ENCODE data around the gene HSPE1. TPM values are rescaled to one million over a fixed set of nuclear protein-coding genes. Genes with fewer than 3 reads are reported as not detected.

The HSPE1 gene
- total and polyA plus RNA-seq, 2 experiments from 2014 or later, result 54.6 to 188 TPM

- H3F3A ChIP-seq (ENCODE audit: insufficient read depth), result peaks cover 18% of the 10 kb centered on the region; the same call in 1 of the 2 replicates
- peaks cover 5% of the 10 kb centered on the region; the same call in 1 of the 2 replicates for H4K20me1 ChIP-seq (ENCODE audit: insufficient read depth)
- no peak for TF ChIP-seq EZH2phosphoT487 (IDR thresholded peaks at IDR 0.05; ENCODE audit: insufficient read depth, low read depth)
- no peak for TF ChIP-seq EZH2 (IDR thresholded peaks at IDR 0.05; ENCODE audit: insufficient read depth, poor library complexity, severe bottlenecking)
- DNase-seq, result no peak
- peak overlapping the region; percentile 7; the same call in 1 of the 2 replicates for H3K27ac ChIP-seq
- no peak overlapping the region for H3K4me3 ChIP-seq
- no peaks in the 10 kb centered on the region for H3K27me3 ChIP-seq (replicated peaks; ENCODE audit: insufficient read depth)
- H3K79me2 ChIP-seq (ENCODE audit: insufficient read depth), result peaks cover 98% of the 10 kb centered on the region
- peaks cover 31% of the 10 kb centered on the region for H3K36me3 ChIP-seq (ENCODE audit: low read depth)
- H3K9me3 ChIP-seq (ENCODE audit: low read depth), result no peaks in the 10 kb centered on the region
- in situ Hi-C loops (cut with MboI), result no loop called here
- H3K9me2 ChIP-seq (ENCODE audit: insufficient read depth), result no peaks in the 10 kb centered on the region
- 82 to 91% methylated on average over 4 of the region's 4 CpGs for WGBS, 2 experiments (ENCODE audit: low coverage in 1 of 2, low lambda C conversion rate in 2 of 2, missing lambda C conversion rate in 2 of 2)
- peak overlapping the region; percentile 12 for H3K4me2 ChIP-seq (ENCODE audit: unreplicated experiment)
- no peak overlapping the region for H2AFZ ChIP-seq
- no peak overlapping the region for H3K9ac ChIP-seq
- peaks cover 29% of the 10 kb centered on the region for H3K4me1 ChIP-seq (ENCODE audit: insufficient read depth)
Measured at GRCh38 chr2:197460649-197461048, 39.5 kb upstream of the HSPE1 start.

- peaks cover 29% of the 10 kb centered on the region for H3K4me1 ChIP-seq (ENCODE audit: insufficient read depth)
- H3K4me2 ChIP-seq (ENCODE audit: unreplicated experiment), result peak overlapping the region; percentile 12
- peaks cover 98% of the 10 kb centered on the region for H3K79me2 ChIP-seq (ENCODE audit: insufficient read depth)
- WGBS, 2 experiments (ENCODE audit: low coverage in 1 of 2, low lambda C conversion rate in 2 of 2, missing lambda C conversion rate in 2 of 2), result 32 to 36% methylated on average over 2 of the region's 2 CpGs
- peak overlapping the region; percentile 26; the same call in 1 of the 2 replicates for H3K27ac ChIP-seq
- H3K27me3 ChIP-seq (replicated peaks; ENCODE audit: insufficient read depth), result no peaks in the 10 kb centered on the region
- H4K20me1 ChIP-seq (ENCODE audit: insufficient read depth), result peaks cover 4% of the 10 kb centered on the region; the same call in 1 of the 2 replicates
- no peak overlapping the region for H2AFZ ChIP-seq
- peaks cover 35% of the 10 kb centered on the region for H3K36me3 ChIP-seq (ENCODE audit: low read depth)
- in situ Hi-C loops (cut with MboI), result no loop called here
- H3K4me3 ChIP-seq, result no peak overlapping the region
- H3F3A ChIP-seq (ENCODE audit: insufficient read depth), result peaks cover 18% of the 10 kb centered on the region; the same call in 1 of the 2 replicates
- H3K9me3 ChIP-seq (ENCODE audit: low read depth), result no peaks in the 10 kb centered on the region
- no peaks in the 10 kb centered on the region for H3K9me2 ChIP-seq (ENCODE audit: insufficient read depth)
- TF ChIP-seq EZH2phosphoT487 (IDR thresholded peaks at IDR 0.05; ENCODE audit: insufficient read depth, low read depth) (no peak), EZH2 (IDR thresholded peaks at IDR 0.05; ENCODE audit: insufficient read depth, poor library complexity, severe bottlenecking) (no peak)
- no peak overlapping the region for H3K9ac ChIP-seq
- peak; percentile 77 for DNase-seq
Measured at GRCh38 chr2:197461057-197461456, 39.1 kb upstream of the HSPE1 start.

- Histone ChIP-seq H3K27ac (no peak overlapping the region), H3F3A (ENCODE audit: insufficient read depth) (peaks cover 7% of the 10 kb centered on the region; the same call in 1 of the 2 replicates), H3K9me2 (ENCODE audit: insufficient read depth) (no peaks in the 10 kb centered on the region), H3K4me3 (no peak overlapping the region), H2AFZ (no peak overlapping the region), H3K36me3 (ENCODE audit: low read depth) (peaks cover 56% of the 10 kb centered on the region), H3K4me2 (ENCODE audit: unreplicated experiment) (no peak overlapping the region), H3K79me2 (ENCODE audit: insufficient read depth) (peaks cover 98% of the 10 kb centered on the region), H3K27me3 (replicated peaks; ENCODE audit: insufficient read depth) (no peaks in the 10 kb centered on the region), H3K9ac (no peak overlapping the region), H4K20me1 (ENCODE audit: insufficient read depth) (no peaks in the 10 kb centered on the region), H3K9me3 (ENCODE audit: low read depth) (no peaks in the 10 kb centered on the region), H3K4me1 (ENCODE audit: insufficient read depth) (peaks cover 20% of the 10 kb centered on the region)
- in situ Hi-C loops (cut with MboI), result no loop called here
- WGBS, 2 experiments (ENCODE audit: low coverage in 1 of 2, low lambda C conversion rate in 2 of 2, missing lambda C conversion rate in 2 of 2), result 39 to 69% methylated on average over 1 of the region's 1 CpG
- TF ChIP-seq EZH2 (IDR thresholded peaks at IDR 0.05; ENCODE audit: insufficient read depth, poor library complexity, severe bottlenecking) (no peak), EZH2phosphoT487 (IDR thresholded peaks at IDR 0.05; ENCODE audit: insufficient read depth, low read depth) (no peak)
- DNase-seq, result peak; percentile 49
Measured at GRCh38 chr2:197464175-197464574, 36.0 kb upstream of the HSPE1 start.

- H3F3A ChIP-seq (ENCODE audit: insufficient read depth), result peaks cover 4% of the 10 kb centered on the region; the same call in 1 of the 2 replicates
Measured at GRCh38 chr2:197472166-197472565, 28.0 kb upstream of the HSPE1 start.

More at GRCh38 chr2:197472166-197472565, 28.0 kb upstream of the HSPE1 start:
- no peaks in the 10 kb centered on the region for H3K4me1 ChIP-seq (ENCODE audit: insufficient read depth)
- H3K27me3 ChIP-seq (replicated peaks; ENCODE audit: insufficient read depth), result no peaks in the 10 kb centered on the region
- no peak overlapping the region for H2AFZ ChIP-seq
- no peaks in the 10 kb centered on the region for H3K9me3 ChIP-seq (ENCODE audit: low read depth)
- no peaks in the 10 kb centered on the region for H3K9me2 ChIP-seq (ENCODE audit: insufficient read depth)
- WGBS, 2 experiments (ENCODE audit: low coverage in 1 of 2, low lambda C conversion rate in 2 of 2, missing lambda C conversion rate in 2 of 2), result 96 to 98% methylated on average over 5 of the region's 5 CpGs
- no peak overlapping the region for H3K4me3 ChIP-seq
- no peak for TF ChIP-seq EZH2 (IDR thresholded peaks at IDR 0.05; ENCODE audit: insufficient read depth, poor library complexity, severe bottlenecking)
- no peak for TF ChIP-seq EZH2phosphoT487 (IDR thresholded peaks at IDR 0.05; ENCODE audit: insufficient read depth, low read depth)
- H4K20me1 ChIP-seq (ENCODE audit: insufficient read depth), result no peaks in the 10 kb centered on the region
- no peak overlapping the region for H3K9ac ChIP-seq
- DNase-seq, result no peak
- H3K27ac ChIP-seq, result no peak overlapping the region
- peaks cover 74% of the 10 kb centered on the region for H3K36me3 ChIP-seq (ENCODE audit: low read depth)
- H3K4me2 ChIP-seq (ENCODE audit: unreplicated experiment), result no peak overlapping the region
- in situ Hi-C loops (cut with MboI), result no loop called here
- peaks cover 55% of the 10 kb centered on the region for H3K79me2 ChIP-seq (ENCODE audit: insufficient read depth)
